ENCODE results near the gene MFSD6L.

The MFSD6L gene

GRCh38 chr17:8832711-8833352 is 33.7 kb upstream of the MFSD6L start:
- DNase-seq: peak; percentile 53
- peak; percentile 56; the same call in 2 of the 3 replicates for ATAC-seq (ENCODE audit: insufficient read depth, low read depth)
- H3K4me2 ChIP-seq (ENCODE audit: insufficient read depth, low read length): no peak overlapping the region

GRCh38 chr17:8831234-8831849 is 32.2 kb upstream of the MFSD6L start:
- H4K20me1 ChIP-seq (ENCODE audit: insufficient read depth, low read length): no peaks in the 10 kb centered on the region
- no peak overlapping the region for H3K27ac ChIP-seq (ENCODE audit: low read length)
- no peaks in the 10 kb centered on the region; the same call in 1 of the 2 replicates for H3K4me1 ChIP-seq (ENCODE audit: insufficient read depth, low read length)
- no peak overlapping the region for H3K4me3 ChIP-seq (ENCODE audit: low read depth in 1 of 2, low read length in 2 of 2)
- H3K27me3 ChIP-seq (ENCODE audit: insufficient read depth, low read length, poor library complexity): no peaks in the 10 kb centered on the region
- no peak overlapping the region for H3K4me2 ChIP-seq (ENCODE audit: insufficient read depth, low read length)
- ATAC-seq (ENCODE audit: insufficient read depth, low read depth) (no peak), DNase-seq (no peak)
- H3K36me3 ChIP-seq (ENCODE audit: insufficient read depth, low read length): peaks cover 64% of the 10 kb centered on the region
- TF ChIP-seq EZH2 (IDR thresholded peaks at IDR 0.05; ENCODE audit: borderline replicate concordance, low read depth, low read length, severe bottlenecking) (no peak), CTCF (IDR thresholded peaks at IDR 0.05; ENCODE audit: borderline replicate concordance, extremely low read depth, low read length, poor library complexity, severe bottlenecking) (no peak)
- H3K9me3 ChIP-seq (ENCODE audit: insufficient read depth, low read length, severe bottlenecking): no peaks in the 10 kb centered on the region
- H3K79me2 ChIP-seq (ENCODE audit: insufficient read depth, low read length): no peaks in the 10 kb centered on the region
- no peak overlapping the region for H2AFZ ChIP-seq (ENCODE audit: low read depth, low read length)
- no peak overlapping the region for H3K9ac ChIP-seq (ENCODE audit: low read depth, low read length)

More at GRCh38 chr17:8832711-8833352, 33.7 kb upstream of the MFSD6L start:
- Histone ChIP-seq H3K27ac (ENCODE audit: low read length) (peak overlapping the region; percentile 23; the same call in 1 of the 2 replicates), H3K4me1 (ENCODE audit: insufficient read depth, low read length) (no peaks in the 10 kb centered on the region), H3K79me2 (ENCODE audit: insufficient read depth, low read length) (no peaks in the 10 kb centered on the region), H2AFZ (ENCODE audit: low read depth, low read length) (no peak overlapping the region), H3K4me3 (ENCODE audit: low read depth in 1 of 2, low read length in 2 of 2) (no peak overlapping the region), H3K36me3 (ENCODE audit: insufficient read depth, low read length) (peaks cover 69% of the 10 kb centered on the region), H3K9ac (ENCODE audit: low read depth, low read length) (no peak overlapping the region), H3K27me3 (ENCODE audit: insufficient read depth, low read length, poor library complexity) (no peaks in the 10 kb centered on the region), H4K20me1 (ENCODE audit: insufficient read depth, low read length) (no peaks in the 10 kb centered on the region), H3K9me3 (ENCODE audit: insufficient read depth, low read length, severe bottlenecking) (no peaks in the 10 kb centered on the region)
- TF ChIP-seq EZH2 (IDR thresholded peaks at IDR 0.05; ENCODE audit: borderline replicate concordance, low read depth, low read length, severe bottlenecking) (no peak), CTCF (IDR thresholded peaks at IDR 0.05; ENCODE audit: borderline replicate concordance, extremely low read depth, low read length, poor library complexity, severe bottlenecking) (peak; percentile 68)

GRCh38 chr17:8830141-8830540 is 31.0 kb upstream of the MFSD6L start:
- DNase-seq (no peak), ATAC-seq (ENCODE audit: insufficient read depth, low read depth) (no peak)
- H3K27me3 ChIP-seq (ENCODE audit: insufficient read depth, low read length, poor library complexity): no peaks in the 10 kb centered on the region
- no peak overlapping the region for H3K9ac ChIP-seq (ENCODE audit: low read depth, low read length)
- no peak overlapping the region for H3K4me3 ChIP-seq (ENCODE audit: low read depth in 1 of 2, low read length in 2 of 2)
- H3K4me1 ChIP-seq (ENCODE audit: insufficient read depth, low read length): peaks cover 7% of the 10 kb centered on the region
- TF ChIP-seq EZH2 (IDR thresholded peaks at IDR 0.05; ENCODE audit: borderline replicate concordance, low read depth, low read length, severe bottlenecking) (no peak), CTCF (IDR thresholded peaks at IDR 0.05; ENCODE audit: borderline replicate concordance, extremely low read depth, low read length, poor library complexity, severe bottlenecking) (no peak)
- H3K4me2 ChIP-seq (ENCODE audit: insufficient read depth, low read length): no peak overlapping the region
- H3K9me3 ChIP-seq (ENCODE audit: insufficient read depth, low read length, severe bottlenecking): no peaks in the 10 kb centered on the region
- H4K20me1 ChIP-seq (ENCODE audit: insufficient read depth, low read length): no peaks in the 10 kb centered on the region
- no peaks in the 10 kb centered on the region for H3K79me2 ChIP-seq (ENCODE audit: insufficient read depth, low read length)
- H3K36me3 ChIP-seq (ENCODE audit: insufficient read depth, low read length): peaks cover 56% of the 10 kb centered on the region
- H2AFZ ChIP-seq (ENCODE audit: low read depth, low read length): no peak overlapping the region
- peak overlapping the region; percentile 12 for H3K27ac ChIP-seq (ENCODE audit: low read length)
